Mammary epithelial cell (primary cell): ENCODE measurements around the gene CCKAR.

Experiments
- EZH2 ChIP-seq: IDR thresholded peaks from 2 replicates; pipeline ENCODE4 v1.6.1; 2012; ENCODE audit warnings: low read length, inconsistent platforms, borderline replicate concordance
- TF ChIP-seq, protein P1 (sequence below), 2 donors: IDR thresholded peaks in 1 of 2; conservative IDR thresholded peaks in 1 of 2; 2 replicates each; pipeline ENCODE4 v1.5.1; 2011 to 2012; ENCODE audit warnings: inconsistent platforms in 2 of 2, low read length in 2 of 2, mild to moderate bottlenecking in 2 of 2, control low read depth in 1 of 2, low read depth in 1 of 2; ENCODE audit not compliant: insufficient read depth in 1 of 2; ENCODE audit errors: extremely low read depth in 1 of 2

DNA sequence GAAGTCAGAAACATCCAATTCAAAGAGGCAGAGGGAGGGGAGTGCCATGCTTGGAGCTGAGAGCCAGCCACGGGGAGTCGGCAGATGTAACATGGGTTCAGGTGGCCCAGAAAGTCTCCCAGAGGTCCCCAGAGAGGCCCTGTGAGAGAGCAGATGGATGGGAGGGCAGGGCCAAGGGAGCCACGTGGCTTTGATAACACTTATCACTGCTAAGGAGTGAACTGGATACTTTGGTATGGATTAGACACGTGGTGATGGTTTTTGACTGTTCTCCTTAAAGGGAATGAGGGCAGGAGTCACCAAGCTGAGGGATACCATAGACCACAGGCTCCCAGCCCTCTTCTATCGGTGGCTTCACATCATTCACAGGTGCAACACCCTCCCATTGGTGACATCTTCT is 13.7 kb downstream of the CCKAR start:
- TF ChIP-seq, protein P1, sequence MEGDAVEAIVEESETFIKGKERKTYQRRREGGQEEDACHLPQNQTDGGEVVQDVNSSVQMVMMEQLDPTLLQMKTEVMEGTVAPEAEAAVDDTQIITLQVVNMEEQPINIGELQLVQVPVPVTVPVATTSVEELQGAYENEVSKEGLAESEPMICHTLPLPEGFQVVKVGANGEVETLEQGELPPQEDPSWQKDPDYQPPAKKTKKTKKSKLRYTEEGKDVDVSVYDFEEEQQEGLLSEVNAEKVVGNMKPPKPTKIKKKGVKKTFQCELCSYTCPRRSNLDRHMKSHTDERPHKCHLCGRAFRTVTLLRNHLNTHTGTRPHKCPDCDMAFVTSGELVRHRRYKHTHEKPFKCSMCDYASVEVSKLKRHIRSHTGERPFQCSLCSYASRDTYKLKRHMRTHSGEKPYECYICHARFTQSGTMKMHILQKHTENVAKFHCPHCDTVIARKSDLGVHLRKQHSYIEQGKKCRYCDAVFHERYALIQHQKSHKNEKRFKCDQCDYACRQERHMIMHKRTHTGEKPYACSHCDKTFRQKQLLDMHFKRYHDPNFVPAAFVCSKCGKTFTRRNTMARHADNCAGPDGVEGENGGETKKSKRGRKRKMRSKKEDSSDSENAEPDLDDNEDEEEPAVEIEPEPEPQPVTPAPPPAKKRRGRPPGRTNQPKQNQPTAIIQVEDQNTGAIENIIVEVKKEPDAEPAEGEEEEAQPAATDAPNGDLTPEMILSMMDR (conservative IDR thresholded peaks at IDR 0.05 in 1 of 2, IDR thresholded peaks at IDR 0.05 in 1 of 2; ENCODE audit: extremely low read depth in 1 of 2, insufficient read depth in 1 of 2, low read depth in 1 of 2, low read length in 2 of 2), result no peak
- no peak for TF ChIP-seq EZH2
